ENCODE results near the gene RAB18.

DNA sequence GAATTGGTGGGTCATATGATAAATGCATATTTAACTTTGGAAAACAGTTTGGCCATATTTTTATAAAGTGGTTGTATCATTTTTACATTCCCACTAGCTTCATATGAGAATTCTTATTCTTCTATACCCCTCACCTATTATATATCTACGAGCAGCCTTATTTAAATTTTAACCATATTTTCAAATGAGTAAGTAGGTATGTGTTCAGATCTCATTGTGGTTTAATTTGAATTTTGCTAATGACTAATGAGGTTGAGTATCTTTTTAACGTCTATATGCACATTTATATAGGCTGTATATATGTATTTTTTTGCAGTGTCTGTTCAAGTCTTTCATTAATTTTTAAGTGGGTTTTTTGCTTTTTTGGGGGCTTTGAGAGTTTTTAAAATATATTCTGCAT, 14.2 kb downstream of the RAB18 start:
- TF ChIP-seq POLR2A (IDR thresholded peaks at IDR 0.05; ENCODE audit: low read depth, low read length) (no peak), POLR2AphosphoS5 (IDR thresholded peaks at IDR 0.05; ENCODE audit: low read depth, low read length) (no peak), SPI1 (IDR thresholded peaks at IDR 0.05; ENCODE audit: low read depth, low read length) (no peak), TAF1 (IDR thresholded peaks at IDR 0.05; ENCODE audit: low read depth, low read length) (no peak), PAX5 (IDR thresholded peaks at IDR 0.05; ENCODE audit: insufficient read depth, low read length, severe bottlenecking) (no peak), POU2F2 (IDR thresholded peaks at IDR 0.05; ENCODE audit: low read depth, low read length) (no peak)

Data from GM12891 (cell line).